NCI-H146 treated with DMSO at 0.1 percent for 48 hours (cell line): ENCODE measurements around the gene AGAP1.
"Not testable (repeated sequence)": the region's sequence is repeated elsewhere in the genome, so short reads cannot be mapped to it uniquely, and the experiment has no call there.

Experiments used
- DNase-seq: peaks from one replicate; lab custom pipeline; 2025; ENCODE audit not compliant: unreplicated experiment; lab: John Stamatoyannopoulos, UW

The AGAP1 gene

DNA sequence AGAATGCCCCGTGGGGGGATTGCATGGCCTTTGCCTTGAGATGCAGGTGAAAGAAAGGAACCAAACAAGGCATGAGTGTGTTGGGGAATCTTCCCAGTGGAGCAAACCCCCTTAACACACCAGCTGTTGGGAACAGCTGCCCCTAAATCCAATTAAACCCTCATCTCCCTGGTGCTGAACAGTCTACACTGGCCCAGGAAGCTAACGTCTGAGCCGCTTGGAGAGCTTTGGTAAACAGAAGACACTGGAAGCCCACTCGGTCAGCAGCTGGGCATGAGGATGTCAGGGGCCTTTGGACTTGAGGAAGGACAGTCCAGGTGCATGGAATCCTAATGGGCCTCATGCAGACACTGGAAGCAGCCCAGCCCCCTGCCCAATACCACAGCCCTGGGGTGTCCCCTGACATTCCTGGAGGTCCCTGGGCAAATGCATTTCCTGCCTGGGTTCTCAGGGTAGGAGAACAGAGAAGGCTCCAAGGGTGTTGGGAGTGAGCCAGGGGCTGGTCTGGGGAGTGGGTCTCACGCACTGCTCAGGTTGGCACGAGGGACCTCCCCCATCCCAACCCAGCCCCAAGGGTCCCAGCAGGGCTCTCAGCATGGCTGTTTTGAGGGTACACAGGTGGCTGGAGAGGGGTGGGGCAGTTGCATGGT lies 636.6 kb downstream of the AGAP1 start:
- DNase-seq, result no peak

DNA sequence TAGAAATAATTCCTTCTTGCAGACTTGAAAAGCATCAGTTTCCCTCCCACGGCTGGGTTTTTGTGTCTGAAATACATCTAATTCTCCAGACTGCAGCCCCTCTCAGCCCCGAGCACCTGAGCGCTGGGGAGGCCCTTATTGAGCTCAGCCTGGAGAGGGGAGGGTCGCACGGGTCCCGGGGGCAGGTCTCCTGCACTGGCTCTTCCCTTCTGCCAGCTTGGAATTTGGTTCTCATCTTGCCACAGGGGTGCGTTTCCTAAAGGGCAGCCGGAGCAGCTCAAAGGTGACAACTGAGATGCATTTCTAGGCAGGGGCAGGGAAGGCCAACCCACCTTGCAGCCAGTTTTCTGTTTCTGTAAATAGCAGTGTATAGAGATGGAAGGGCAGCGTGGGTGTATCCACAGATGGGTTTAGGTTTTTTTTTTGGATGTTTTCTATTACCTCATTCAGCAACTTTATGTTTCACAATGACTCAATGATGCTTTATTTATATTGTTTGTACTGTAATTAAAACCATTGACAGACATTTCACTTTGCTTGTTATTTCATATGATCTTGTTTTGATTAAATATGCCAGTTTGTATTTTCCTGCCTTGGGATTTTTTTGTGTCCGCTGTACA lies 637.3 kb downstream of the AGAP1 start:
- no peak for DNase-seq

- DNase-seq, result no peak
These were observed 639.7 kb downstream of the AGAP1 start for GRCh38 chr2:236133410-236134012.

GRCh38 chr2:236136538-236136937 lies 642.7 kb downstream of the AGAP1 start:
- DNase-seq, result no peak

DNA sequence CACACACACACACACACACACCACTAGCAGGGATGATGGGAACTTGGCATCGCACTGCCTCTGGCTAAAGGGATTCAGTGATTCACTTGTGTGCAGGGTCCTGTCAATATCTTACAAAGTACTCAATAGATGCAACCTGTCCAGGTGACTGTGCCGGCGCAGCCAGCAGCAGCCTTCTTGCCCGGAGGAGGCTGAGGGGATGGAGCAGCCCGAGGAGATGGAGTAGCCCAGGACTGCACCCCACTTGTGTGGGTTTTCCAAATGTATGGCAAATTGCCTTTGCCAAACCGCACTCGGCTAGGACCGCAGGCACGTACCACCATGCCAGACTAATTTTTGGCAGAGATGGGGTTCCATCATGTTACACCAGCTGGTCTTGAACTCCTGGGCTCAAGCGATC lies 643.2 kb downstream of the AGAP1 start:
- DNase-seq, result no peak

- not testable (repeated sequence) for DNase-seq
These were observed 647.8 kb downstream of the AGAP1 start for GRCh38 chr2:236141616-236142015.

GRCh38 chr2:236143811-236144210 lies 650.0 kb downstream of the AGAP1 start:
- no peak for DNase-seq

DNA sequence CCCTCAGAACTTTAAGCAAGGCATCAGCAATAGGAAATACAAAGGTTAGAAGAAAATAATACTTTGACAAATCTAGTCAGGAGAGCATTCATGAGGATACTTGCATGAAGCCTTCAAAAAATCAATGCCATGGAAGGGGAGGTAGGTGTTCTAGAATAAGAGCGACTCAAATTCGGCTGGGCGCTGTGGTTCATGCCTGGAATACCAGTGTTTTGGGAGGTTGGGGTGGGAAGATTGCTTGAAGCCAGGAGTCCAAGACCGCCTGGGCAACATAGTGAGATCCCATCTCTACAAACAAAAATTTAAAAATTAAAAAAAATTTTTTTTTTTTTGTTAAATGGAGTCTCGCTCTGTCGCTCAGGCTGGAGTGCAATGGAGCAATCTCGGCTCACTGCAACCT lies 652.6 kb downstream of the AGAP1 start:
- no peak for DNase-seq

- DNase-seq, result no peak
These were observed 661.6 kb downstream of the AGAP1 start for GRCh38 chr2:236155406-236155805.

DNA sequence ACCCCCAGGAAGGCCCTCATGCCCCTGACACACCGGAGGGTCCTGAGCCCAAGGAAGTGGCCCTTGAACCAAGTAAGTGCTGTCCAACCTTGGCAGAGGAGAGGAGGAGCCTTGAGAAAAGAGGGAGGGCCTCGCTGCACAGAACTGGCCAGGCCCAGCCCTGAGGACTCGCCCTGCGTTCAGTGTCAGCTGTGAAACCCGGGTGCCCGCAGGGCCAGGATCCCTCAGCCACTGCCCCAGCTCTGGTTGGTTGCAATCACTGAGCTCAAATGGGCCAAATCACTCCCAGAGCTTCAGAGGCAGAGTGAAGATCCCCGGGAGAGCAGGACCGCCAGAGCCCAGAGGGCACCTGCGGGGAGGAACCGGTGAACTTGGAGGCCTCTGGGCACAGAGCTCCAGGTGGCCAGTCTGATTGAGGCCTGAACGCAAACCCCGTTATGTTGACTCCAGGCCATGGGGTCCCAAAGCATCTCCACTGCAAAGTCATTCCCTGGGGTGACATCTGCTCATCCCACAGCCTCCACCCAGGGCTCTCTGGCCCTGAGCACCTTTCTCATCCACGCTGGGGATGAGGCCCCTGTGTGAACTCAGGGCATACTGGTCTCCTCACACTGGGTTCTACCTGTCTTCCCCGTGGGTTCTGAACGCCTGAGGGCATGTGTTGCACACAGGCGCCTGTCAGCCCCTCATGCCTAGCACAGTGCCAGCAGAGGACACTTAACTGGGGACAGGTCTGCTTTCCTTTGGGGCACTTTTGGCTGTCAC lies 662.4 kb downstream of the AGAP1 start:
- DNase-seq, result no peak

DNA sequence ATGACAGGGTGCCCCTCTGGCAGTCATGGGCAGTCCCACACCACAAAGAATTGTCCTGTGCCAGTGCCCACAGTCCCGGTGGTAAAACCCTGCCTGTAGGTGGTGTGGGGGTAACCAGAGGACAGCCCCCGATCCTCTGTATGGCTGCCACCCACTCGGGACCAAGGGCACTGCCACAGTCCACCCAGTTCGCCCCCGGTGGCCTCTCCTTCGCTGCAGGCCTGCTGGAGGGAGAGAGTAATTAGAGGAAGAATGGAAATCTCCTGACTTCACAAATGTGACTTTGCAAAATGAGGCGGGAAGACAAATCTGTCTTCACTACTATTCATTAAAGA lies 663.0 kb downstream of the AGAP1 start:
- no peak for DNase-seq

DNA sequence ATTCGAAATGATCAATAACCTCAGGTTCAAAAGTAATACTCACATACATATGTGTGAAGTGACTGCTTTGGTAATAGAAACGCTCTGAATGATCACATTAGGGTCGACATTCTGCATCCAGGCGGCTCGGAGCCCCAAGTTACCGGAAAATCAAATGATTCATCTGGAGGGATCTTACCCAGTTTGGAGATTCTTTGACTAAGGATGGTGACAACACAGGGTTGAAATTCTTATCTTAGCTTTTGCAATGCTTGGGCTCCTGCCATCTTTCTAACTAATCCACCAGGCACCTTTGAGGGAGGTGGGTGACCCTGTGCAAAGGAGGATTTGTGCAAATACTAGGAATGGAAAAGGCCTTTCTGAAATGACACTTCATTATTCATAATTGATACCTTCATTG lies 663.5 kb downstream of the AGAP1 start:
- DNase-seq, result no peak

DNA sequence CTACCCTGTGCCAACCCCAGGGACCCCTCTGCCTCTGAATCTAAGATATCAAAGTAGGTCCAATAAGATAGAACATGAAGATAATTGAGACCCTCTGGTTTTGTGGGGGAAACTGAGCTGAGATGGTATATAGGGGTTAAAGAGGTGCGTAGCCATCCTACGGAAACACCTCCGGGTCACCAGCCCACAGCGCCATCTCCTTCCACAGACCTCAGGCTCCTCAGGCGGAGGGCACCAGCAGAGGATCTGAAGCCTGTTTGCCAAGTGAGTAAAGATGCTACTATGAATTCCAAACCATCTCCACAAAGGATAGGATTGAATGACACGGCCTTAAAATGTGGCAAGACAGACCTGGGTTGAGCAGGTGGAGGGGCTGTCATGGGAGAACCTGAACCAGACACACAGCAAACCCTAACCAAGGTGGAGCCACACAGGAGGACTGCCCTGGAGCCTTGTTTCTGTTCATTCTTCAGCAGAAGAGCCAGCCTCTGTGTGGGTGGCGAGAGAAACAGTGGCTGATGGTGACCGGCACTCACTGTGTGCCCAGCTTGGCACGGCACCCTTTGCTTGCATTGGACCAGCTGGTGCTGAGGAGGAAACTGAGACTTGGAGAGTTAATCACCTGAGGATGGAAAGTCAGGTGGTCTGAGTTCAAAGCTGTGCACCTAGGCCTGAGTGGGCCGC lies 664.1 kb downstream of the AGAP1 start:
- no peak for DNase-seq

DNA sequence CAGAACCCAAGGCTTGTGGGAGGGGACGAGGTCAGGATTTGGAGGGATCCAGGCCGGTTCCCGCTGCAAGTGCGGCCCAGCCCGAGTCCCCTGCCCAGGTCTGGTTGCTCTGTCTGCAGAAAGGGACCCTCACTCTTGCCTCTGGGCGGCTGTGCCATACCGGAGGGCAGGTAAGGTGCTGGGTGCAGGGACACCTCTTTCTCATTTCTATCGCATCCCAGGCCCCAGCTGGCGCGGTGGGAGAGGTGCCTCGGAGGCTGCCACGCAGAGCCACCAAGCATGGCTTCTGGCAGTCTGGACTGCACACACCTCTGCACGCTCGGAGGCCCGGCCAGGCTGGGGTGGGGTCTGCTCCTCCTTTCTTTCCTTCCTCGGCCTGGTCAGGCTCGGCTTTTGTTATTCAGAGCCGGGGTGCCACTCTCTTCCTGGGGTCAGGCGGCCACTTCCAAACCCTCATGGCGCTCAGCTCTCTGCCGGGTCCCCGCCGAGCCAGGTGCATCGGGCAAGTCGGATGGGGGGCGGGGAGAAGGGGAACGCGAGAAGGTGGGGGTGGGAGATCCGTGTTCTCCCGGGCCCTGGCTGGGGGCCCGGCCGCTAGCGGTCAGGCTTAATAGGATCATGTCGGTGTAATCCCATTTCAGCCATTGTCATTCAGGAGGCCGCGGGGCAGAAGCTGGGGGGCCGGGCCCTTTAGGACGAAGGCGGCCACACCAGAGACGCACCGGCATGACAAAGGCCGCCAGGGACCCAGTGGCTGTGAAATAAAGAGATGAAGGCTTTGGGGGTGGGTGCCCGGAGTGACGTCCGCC lies 665.3 kb downstream of the AGAP1 start:
- no peak for DNase-seq

DNA sequence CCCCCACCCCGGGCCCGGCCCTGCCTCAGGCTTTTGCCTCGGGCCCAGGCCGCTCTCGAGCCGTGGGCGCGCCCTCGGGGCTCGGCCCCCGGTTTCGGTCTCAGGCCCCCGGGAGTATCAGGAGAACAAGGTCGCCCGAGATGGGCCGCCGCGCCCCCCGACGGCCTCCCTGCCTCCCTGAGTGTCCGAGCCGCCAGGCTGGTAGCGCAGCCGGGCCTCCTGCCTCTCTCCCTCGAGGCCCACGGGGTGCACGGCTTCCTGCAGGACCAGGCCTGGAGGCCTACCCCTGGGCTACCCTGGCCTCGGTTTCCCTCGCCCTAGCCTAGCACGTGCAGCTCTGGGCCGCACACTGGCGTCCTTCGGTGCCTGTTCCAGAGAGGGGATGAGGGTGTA lies 665.9 kb downstream of the AGAP1 start:
- DNase-seq, result no peak

DNA sequence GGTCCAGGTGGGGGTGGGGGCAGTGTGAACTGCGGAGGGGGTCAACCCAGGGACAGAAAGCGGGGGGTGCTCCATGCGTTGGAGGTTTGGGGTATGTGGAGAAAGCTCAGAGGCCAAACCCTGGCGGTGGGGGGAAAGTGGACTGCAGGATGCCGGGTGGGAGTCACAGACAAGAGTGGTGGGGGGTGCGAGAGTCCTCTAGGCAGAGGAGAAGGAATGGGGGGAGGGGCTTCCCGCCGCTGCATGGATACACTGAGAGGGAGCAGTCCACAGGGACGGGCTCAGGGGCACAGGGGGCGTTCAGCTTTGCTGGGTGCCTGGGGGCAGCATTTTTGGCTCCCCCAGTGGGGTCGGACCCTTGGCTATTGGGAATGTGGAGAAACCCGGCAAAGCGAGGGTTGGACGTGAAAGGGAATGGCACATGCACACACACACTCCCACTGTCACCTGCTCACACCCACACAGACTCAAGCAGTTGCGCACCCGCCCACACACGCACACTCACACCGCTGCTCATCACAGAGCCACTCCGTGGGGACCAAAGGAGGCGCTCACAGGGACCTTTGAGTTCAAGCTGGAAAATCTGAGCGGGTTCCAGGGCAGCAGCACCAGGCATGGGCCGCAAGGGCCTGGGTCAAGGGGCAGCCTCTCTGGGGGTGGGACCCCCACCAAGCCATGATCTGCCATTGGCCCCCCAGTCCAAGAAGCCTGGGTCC lies 666.7 kb downstream of the AGAP1 start:
- DNase-seq, result no peak

GRCh38 chr2:236161082-236161462 lies 667.2 kb downstream of the AGAP1 start:
- no peak for DNase-seq

- DNase-seq, result no peak
These were observed 667.7 kb downstream of the AGAP1 start for GRCh38 chr2:236161531-236161930.

DNA sequence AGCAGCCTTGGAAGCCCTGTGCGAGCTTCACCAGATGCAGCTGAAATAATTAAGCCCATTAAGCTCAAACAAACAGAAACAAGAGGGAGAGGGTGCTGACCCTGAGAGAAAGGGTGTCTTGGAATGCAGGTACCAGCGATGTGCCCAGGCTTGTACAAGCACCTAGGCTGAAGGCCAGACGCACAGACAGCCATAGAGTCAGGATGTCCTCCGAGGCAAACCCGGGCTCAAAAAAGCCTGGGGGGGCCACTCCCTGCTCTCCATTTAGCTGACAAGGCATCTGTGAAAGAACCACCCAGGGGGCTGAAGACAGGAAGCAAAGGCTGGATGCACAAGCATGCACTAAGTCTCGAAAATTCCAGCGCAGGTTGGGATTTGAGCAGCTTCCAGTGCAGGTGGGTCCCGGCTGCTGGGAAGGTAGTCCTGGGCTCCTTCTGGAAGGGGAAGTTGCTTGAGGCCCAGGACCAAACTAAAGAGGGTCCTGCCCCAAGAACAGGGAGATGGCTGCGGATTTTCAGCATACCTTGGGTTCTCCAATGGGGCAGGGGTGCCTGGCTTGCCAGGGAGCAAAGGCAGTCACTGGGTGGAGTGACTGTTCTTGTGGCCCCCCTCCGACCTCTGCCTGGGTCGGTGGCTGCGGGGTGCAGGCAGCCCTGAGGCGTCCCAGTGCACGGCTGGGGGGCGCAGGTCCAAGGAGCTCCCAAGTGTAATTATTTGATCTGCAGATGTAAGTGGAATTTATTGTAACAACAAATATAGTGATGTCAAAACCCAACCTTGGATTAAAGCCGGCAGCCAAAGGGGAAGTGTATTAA lies 668.4 kb downstream of the AGAP1 start:
- no peak for DNase-seq
